ENCODE results near the gene SCNN1A. TPM values are rescaled to one million over a fixed set of nuclear protein-coding genes. Genes with fewer than 3 reads are reported as not detected.

SCNN1A gene
- total RNA-seq, 2 experiments from 2014 or later, result 1.1 to 2.0 TPM

DNA sequence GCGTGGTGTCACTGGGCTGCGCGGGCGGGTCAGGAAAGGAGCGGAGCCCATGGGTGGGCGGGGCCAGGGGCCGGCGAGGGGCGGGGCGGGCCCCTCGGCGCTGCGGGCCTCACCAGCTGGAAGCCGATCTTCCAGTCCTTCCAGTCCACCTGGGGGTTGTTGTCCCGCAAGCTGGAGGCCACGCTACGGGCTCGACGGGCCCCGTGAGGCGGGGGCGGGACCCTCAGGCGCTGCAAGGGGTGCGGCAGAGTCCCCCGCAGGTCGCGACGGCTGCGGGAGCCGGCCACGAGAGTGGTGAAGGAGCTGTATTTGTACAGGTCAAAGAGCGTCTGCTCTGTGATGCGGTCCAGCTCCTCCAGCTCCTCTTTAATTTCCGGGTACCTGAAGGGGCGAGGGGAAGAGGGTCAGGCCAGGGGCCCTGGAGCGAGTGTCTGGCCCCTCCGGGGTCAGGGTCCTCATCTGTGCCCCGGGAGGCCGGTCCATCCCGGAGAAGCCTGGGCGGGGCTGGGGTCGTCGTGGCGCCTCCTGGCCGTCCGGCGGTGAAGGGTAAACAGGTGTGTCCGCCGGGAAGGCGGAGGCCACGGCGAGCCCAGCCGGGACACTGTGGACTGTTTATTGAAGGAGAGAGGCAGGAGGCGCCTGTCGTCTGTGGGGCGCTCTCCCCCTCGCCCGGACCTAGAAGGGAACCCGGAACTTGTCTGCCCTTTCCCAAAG, 11.9 kb downstream of the SCNN1A start:
- H3K27me3 ChIP-seq (ENCODE audit: control insufficient read depth in 1 of 2, insufficient read depth in 2 of 2, low read length in 2 of 2), result no peaks in the 10 kb centered on the region
- H3K27ac Mint-ChIP-seq, result peak overlapping the region; percentile 90
- peak; percentile 27 to 85 (median 61) for DNase-seq
- H3K9me3 Mint-ChIP-seq, result no peaks in the 10 kb centered on the region
- no peaks in the 10 kb centered on the region for H3K36me3 ChIP-seq (ENCODE audit: insufficient read depth, low read length)
- peaks cover 38% of the 10 kb centered on the region for H3K4me1 Mint-ChIP-seq (ENCODE audit: low read depth)
- H3K36me3 Mint-ChIP-seq (ENCODE audit: low read depth), result no peaks in the 10 kb centered on the region
- ChIA-PET POLR2A (interaction anchor here (0.7 to 3.5 kb wide), 15 partner anchors 9 to 223 kb away, joined by 3 to 58 read pairs (median 6); partner anchors contain the start of genes GAPDH, MRPL51, TAPBPL and TNFRSF1A), CTCF (interaction anchor here (1.0 to 1.9 kb wide), 4 partner anchors 28 to 174 kb away, joined by 3 to 8 read pairs (median 6); no protein-coding TSS in a partner anchor)
- intact Hi-C loops (cut with DNase I, micrococcal nuclease), result loop anchor here (2.0 kb wide), 1 partner anchor 21 kb away; the partner anchor contains the start of gene TNFRSF1A (in 2 of the 2)
- TF ChIP-seq, protein P1, sequence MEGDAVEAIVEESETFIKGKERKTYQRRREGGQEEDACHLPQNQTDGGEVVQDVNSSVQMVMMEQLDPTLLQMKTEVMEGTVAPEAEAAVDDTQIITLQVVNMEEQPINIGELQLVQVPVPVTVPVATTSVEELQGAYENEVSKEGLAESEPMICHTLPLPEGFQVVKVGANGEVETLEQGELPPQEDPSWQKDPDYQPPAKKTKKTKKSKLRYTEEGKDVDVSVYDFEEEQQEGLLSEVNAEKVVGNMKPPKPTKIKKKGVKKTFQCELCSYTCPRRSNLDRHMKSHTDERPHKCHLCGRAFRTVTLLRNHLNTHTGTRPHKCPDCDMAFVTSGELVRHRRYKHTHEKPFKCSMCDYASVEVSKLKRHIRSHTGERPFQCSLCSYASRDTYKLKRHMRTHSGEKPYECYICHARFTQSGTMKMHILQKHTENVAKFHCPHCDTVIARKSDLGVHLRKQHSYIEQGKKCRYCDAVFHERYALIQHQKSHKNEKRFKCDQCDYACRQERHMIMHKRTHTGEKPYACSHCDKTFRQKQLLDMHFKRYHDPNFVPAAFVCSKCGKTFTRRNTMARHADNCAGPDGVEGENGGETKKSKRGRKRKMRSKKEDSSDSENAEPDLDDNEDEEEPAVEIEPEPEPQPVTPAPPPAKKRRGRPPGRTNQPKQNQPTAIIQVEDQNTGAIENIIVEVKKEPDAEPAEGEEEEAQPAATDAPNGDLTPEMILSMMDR (IDR thresholded peaks at IDR 0.05), result no peak
- peak overlapping the region; percentile 90 for H3K4me3 Mint-ChIP-seq
- H3K4me3 ChIP-seq (ENCODE audit: low read length), result peak overlapping the region; percentile 85
- no peaks in the 10 kb centered on the region for H3K9me3 ChIP-seq (ENCODE audit: control insufficient read depth in 1 of 2, insufficient read depth in 1 of 2, low read length in 2 of 2)
- H3K27me3 Mint-ChIP-seq, result no peaks in the 10 kb centered on the region
- peaks cover 47% of the 10 kb centered on the region for H3K4me1 ChIP-seq (ENCODE audit: insufficient read depth, low read length)
- peak; percentile 72 for ATAC-seq (ENCODE audit: poor library complexity)
- peak overlapping the region; percentile 61 to 64 for H3K27ac ChIP-seq (ENCODE audit: low read depth in 1 of 2, low read length in 2 of 2)

DNA sequence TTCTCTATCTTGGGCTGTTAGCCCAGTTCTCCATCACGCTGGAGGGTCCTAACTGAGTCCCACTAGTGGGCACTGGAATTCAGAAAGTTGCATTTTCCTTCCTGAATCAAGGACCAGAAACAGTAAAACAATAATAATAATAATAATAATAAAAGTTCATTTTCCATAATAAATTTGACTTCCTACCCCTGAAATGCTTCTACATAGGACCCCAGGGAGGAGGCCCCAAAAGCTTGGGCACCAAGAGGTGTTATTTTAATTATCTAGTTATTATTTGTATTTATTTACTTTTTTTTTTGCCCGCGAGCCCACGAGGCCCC, 12.4 kb downstream of the SCNN1A start:
- H3K4me1 ChIP-seq (ENCODE audit: insufficient read depth, low read length), result peaks cover 45% of the 10 kb centered on the region

DNA sequence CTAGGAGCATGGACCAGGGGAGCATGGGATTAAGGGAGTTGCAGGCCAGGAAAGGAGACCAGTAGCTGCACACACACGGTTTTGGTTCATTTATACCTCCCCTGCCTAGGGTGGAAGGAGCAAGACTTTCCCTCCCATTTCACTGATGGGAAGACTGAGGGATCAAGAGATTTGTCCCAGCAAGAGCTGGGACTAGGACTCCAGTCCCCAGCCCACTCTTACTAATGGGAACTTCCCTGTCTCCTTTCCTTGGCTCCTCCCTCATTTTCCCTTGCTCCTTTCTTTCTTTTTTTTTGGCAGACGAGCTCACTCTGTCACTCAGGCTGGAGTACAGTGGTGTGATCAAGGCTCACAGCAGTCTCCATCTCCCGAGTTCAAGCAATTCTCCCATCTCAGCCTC, 13.0 kb downstream of the SCNN1A start:
- Mint-ChIP-seq H3K36me3 (ENCODE audit: low read depth) (no peaks in the 10 kb centered on the region), H3K27ac (peak overlapping the region; percentile 82), H3K4me3 (peak overlapping the region; percentile 87), H3K27me3 (no peaks in the 10 kb centered on the region), H3K4me1 (ENCODE audit: low read depth) (peaks cover 33% of the 10 kb centered on the region), H3K9me3 (no peaks in the 10 kb centered on the region)
- intact Hi-C loops (cut with DNase I, micrococcal nuclease), result loop anchor here (2.0 kb wide), 1 partner anchor 20 kb away; the partner anchor contains the start of gene TNFRSF1A (in 2 of the 2)
- Histone ChIP-seq H3K4me3 (ENCODE audit: low read length) (no peak overlapping the region), H3K4me1 (ENCODE audit: insufficient read depth, low read length) (peaks cover 39% of the 10 kb centered on the region), H3K27ac (ENCODE audit: low read depth in 1 of 2, low read length in 2 of 2) (no peak overlapping the region), H3K36me3 (ENCODE audit: insufficient read depth, low read length) (no peaks in the 10 kb centered on the region), H3K27me3 (ENCODE audit: control insufficient read depth in 1 of 2, insufficient read depth in 2 of 2, low read length in 2 of 2) (no peaks in the 10 kb centered on the region), H3K9me3 (ENCODE audit: control insufficient read depth in 1 of 2, insufficient read depth in 1 of 2, low read length in 2 of 2) (no peaks in the 10 kb centered on the region)
- ATAC-seq (ENCODE audit: poor library complexity) (no peak), DNase-seq (no peak)
- TF ChIP-seq, protein P1 (IDR thresholded peaks at IDR 0.05), result no peak
- POLR2A ChIA-PET, result interaction anchor here (0.7 to 3.5 kb wide), 5 partner anchors 20 to 172 kb away, joined by 3 to 58 read pairs (median 6); partner anchors contain the start of genes GAPDH and TNFRSF1A
- CTCF ChIA-PET, result interaction anchor here (1.0 to 1.9 kb wide), 4 partner anchors 26 to 175 kb away, joined by 3 to 8 read pairs (median 6); no protein-coding TSS in a partner anchor

More for the DNA sequence above, 12.4 kb downstream of the SCNN1A start:
- no peak overlapping the region for H3K27ac ChIP-seq (ENCODE audit: low read depth in 1 of 2, low read length in 2 of 2)
- intact Hi-C loops (cut with DNase I, micrococcal nuclease), result loop anchor here (2.0 kb wide), 1 partner anchor 20 kb away; the partner anchor contains the start of gene TNFRSF1A (in 2 of the 2)
- no peaks in the 10 kb centered on the region for H3K27me3 ChIP-seq (ENCODE audit: control insufficient read depth in 1 of 2, insufficient read depth in 2 of 2, low read length in 2 of 2)
- DNase-seq, result no peak
- Mint-ChIP-seq H3K27me3 (no peaks in the 10 kb centered on the region), H3K9me3 (no peaks in the 10 kb centered on the region), H3K27ac (peak overlapping the region; percentile 82), H3K36me3 (ENCODE audit: low read depth) (no peaks in the 10 kb centered on the region), H3K4me3 (peak overlapping the region; percentile 87), H3K4me1 (ENCODE audit: low read depth) (peaks cover 38% of the 10 kb centered on the region)
- no peaks in the 10 kb centered on the region for H3K36me3 ChIP-seq (ENCODE audit: insufficient read depth, low read length)
- TF ChIP-seq, protein P1 (IDR thresholded peaks at IDR 0.05), result no peak
- no peaks in the 10 kb centered on the region for H3K9me3 ChIP-seq (ENCODE audit: control insufficient read depth in 1 of 2, insufficient read depth in 1 of 2, low read length in 2 of 2)
- no peak for ATAC-seq (ENCODE audit: poor library complexity)
- CTCF ChIA-PET, result interaction anchor here (1.0 to 1.9 kb wide), 4 partner anchors 27 to 175 kb away, joined by 3 to 8 read pairs (median 6); no protein-coding TSS in a partner anchor
- H3K4me3 ChIP-seq (ENCODE audit: low read length), result peak overlapping the region; percentile 85
- POLR2A ChIA-PET, result interaction anchor here (0.7 to 3.5 kb wide), 14 partner anchors 13 to 223 kb away, joined by 3 to 58 read pairs (median 6); partner anchors contain the start of genes GAPDH, MRPL51, TAPBPL and TNFRSF1A
